GM12864 (cell line): ENCODE data around the gene PCED1B.
"Not testable (repeated sequence)": the region's sequence is repeated elsewhere in the genome, so short reads cannot be mapped to it uniquely, and the experiment has no call there.

Experiments
- DNase-seq: peaks from one replicate; pipeline ENCODE4 v3.0.0-alpha.2; 2011; ENCODE audit warnings: low read depth
- H3K4me3 ChIP-seq: 2 replicates; pipeline ENCODE4 v1.5.1; 2011; ENCODE audit warnings: mild to moderate bottlenecking, low read depth, low read length, control low read depth
- TF ChIP-seq, protein P1 (sequence below): IDR thresholded peaks from 2 replicates; pipeline ENCODE4 v1.5.1; 2011; ENCODE audit warnings: low read depth, mild to moderate bottlenecking, moderate library complexity, low read length, control low read depth, inconsistent platforms; ENCODE audit errors: missing control alignments

PCED1B gene

GRCh38 chr12:47277972-47278448, 198.6 kb downstream of the PCED1B start:
- DNase-seq, result no peak
- TF ChIP-seq, protein P1, sequence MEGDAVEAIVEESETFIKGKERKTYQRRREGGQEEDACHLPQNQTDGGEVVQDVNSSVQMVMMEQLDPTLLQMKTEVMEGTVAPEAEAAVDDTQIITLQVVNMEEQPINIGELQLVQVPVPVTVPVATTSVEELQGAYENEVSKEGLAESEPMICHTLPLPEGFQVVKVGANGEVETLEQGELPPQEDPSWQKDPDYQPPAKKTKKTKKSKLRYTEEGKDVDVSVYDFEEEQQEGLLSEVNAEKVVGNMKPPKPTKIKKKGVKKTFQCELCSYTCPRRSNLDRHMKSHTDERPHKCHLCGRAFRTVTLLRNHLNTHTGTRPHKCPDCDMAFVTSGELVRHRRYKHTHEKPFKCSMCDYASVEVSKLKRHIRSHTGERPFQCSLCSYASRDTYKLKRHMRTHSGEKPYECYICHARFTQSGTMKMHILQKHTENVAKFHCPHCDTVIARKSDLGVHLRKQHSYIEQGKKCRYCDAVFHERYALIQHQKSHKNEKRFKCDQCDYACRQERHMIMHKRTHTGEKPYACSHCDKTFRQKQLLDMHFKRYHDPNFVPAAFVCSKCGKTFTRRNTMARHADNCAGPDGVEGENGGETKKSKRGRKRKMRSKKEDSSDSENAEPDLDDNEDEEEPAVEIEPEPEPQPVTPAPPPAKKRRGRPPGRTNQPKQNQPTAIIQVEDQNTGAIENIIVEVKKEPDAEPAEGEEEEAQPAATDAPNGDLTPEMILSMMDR, result no peak
- no peak overlapping the region for H3K4me3 ChIP-seq

GRCh38 chr12:47279758-47280157, 200.3 kb downstream of the PCED1B start:
- not testable (repeated sequence) for H3K4me3 ChIP-seq, DNase-seq

GRCh38 chr12:47280543-47281300, 201.3 kb downstream of the PCED1B start:
- H3K4me3 ChIP-seq, result no peak overlapping the region
- TF ChIP-seq, protein P1, result no peak
- no peak for DNase-seq

GRCh38 chr12:47281667-47282171, 202.3 kb downstream of the PCED1B start:
- H3K4me3 ChIP-seq, result no peak overlapping the region
- DNase-seq, result no peak
- TF ChIP-seq, protein P1, result no peak

DNA sequence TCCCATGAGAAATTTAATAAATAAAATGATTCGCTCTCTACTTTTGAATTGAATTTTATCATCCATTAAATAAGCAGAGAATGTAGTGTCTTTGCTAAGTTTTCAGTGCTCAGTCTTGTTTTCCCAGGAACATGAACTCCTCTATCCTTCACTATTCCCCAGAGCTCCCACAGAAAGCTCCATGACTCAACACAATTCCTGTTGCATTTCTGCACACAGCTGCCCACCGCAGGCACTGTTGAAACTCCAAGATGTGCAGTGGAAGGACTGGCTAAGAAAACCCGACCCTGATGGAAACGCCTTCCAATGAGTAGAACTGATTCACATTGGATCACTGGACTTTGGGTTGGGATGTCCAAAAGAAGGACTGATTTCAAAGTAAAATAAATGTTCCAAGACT, 202.8 kb downstream of the PCED1B start:
- TF ChIP-seq, protein P1, result no peak
- H3K4me3 ChIP-seq, result no peak overlapping the region
- no peak for DNase-seq
